NAMALWA (cell line): Measurements from ENCODE around the gene NEUROD1.

ENCODE experiments used
- DNase-seq: peaks from one replicate; pipeline ENCODE4 v3.0.0-alpha.2; 2015; ENCODE audit warnings: low spot score

NEUROD1 gene

DNA sequence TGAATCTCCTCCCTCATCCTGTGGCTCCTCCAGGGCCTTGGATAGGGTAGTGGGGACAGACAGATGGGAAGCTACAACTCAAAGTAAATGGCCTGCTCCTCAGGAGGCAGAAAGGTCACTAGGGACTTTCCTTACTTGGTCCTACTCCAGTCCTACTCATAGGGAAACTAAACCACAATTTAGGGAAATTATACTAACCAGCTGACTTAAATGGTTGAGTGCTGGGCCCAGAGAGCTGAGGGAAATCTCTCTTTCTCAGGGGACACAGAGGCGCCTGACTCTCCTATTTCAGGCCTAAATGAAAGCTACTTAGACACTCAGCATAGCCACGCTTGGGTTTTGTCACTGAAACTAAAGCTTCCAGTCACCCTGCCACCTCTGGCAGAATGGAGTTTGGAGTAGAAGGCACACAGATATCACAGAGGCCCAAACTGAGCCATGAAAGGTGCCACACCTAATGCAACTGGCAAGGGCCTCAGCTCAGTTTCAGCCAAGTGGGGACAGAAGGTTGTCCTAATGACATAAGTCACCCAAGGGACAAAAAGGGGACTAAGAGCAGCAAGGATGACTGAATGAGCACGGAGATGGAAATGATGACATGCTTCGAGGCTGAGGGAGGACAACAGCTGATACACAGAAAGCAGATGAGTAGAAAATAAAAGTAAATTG is 47.5 kb downstream of the NEUROD1 start:
- no peak for DNase-seq

DNA sequence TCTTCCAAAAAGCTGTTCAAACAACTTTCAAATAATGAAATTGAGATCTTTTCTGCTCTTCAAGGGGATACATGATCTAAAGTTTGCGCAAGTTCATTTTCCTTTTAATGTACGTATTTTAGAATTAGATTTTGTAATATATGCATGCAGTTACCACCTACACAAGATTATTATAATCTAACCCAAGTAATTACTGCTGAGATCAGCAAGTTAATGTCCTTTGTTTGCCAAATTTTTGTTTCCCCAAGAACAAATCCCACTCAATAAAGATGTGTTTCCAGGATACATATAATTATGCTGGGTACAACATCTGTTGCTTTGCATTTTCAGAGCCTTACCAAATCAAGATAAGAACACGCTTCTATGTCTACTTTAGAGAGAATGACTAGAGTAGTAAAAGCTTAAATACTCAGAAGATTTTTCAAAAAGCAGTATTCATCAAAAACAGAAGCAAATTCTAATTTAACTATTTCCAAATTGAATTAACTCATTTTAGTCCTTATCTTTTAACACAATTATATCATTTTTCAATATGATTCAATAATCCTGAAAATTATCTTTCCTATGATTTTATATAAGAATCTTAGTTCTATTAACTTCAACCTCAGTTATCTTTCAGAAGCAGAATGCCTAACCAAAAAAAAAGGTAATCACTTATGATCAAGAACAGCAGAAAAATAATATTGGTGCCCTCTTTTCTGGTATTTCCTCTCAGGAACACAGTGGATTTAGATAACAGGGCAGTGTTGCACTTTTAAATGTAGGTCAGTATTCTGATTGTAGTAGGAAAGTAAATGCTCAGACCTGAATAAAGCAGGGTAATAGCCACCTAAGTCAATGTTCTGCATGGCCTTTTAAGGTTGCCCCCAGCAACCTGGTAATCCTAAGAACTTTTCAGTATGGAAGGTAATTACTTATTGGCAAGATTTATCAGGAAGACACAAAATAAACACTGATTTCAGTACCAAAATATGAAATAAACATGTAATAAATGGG is 51.4 kb downstream of the NEUROD1 start:
- no peak for DNase-seq

DNA sequence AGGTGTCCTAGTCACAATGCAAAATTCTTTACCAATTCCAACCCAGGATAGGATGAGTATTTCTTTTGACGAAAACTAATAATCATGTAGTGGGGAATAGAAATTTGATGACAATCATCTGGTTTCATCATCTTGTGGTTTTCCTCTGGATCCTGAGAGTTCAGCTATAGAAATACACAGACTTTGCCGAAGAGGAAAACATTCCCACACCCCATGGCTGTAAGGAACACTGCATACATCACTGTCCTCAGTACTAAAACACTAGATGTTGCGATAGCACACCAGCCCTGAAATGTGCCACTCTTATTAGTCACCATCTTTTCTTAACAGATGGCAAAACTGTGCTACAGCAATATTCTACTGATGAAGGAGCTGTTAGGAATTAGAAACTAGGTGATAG is 52.8 kb downstream of the NEUROD1 start:
- no peak for DNase-seq

DNA sequence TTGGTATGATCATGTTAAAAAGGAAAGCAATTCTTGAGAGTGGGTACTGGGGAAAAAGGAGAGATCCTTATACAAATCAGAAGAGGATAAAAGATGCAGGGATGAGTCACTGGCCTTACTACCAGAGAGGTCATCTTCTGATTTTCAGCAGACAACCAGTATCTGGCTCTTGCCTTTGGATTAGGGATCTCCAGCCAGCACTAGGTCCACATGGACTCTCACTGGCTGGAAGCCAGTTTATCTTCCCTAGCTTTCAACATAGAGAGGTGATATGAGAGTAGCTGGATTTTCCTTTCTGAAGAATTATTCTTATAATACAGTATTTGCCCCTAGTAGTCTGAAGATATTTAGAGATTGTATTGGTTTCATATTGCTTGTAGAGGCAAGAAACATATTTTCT is 53.6 kb downstream of the NEUROD1 start:
- DNase-seq: no peak
